SU-DHL-6 (cell line): Measurements from ENCODE around the gene CD200.

Experiments used
- CTCF ChIP-seq: fragments of 200-600 bp; sonication (generic); IDR thresholded peaks from one replicate; pipeline ENCODE4 v1.5.1; 2017; ENCODE audit warnings: antibody characterized with exemption, mild to moderate bottlenecking, low read length, moderate library complexity; ENCODE audit not compliant: insufficient read depth, poor library complexity, severe bottlenecking
- EZH2phosphoT487 ChIP-seq: fragments of 200-600 bp; sonication (generic), shearing (Covaris generic); conservative IDR thresholded peaks from 2 replicates; pipeline ENCODE4 v1.6.1; 2018; ENCODE audit warnings: mild to moderate bottlenecking, antibody characterized with exemption, low read length, moderate library complexity, mixed read lengths

GRCh38 chr3:112372396-112372795 is 39.4 kb downstream of the CD200 start:
- TF ChIP-seq CTCF (no peak), EZH2phosphoT487 (no peak)
